Kasumi-1 (cell line): Measurements from ENCODE around the gene ESPN.
"Not testable (repeated sequence)": the region's sequence is repeated elsewhere in the genome, so short reads cannot be mapped to it uniquely, and the experiment has no call there.

Experiments used
- DNase-seq, 2 experiments: peaks; one replicate each; lab custom pipeline; 2025; lab: John Stamatoyannopoulos, UW

The ESPN gene

GRCh38 chr1:6447818-6448748 is 23.5 kb downstream of the ESPN start:
- no peak for DNase-seq

- DNase-seq, result peak in 1 of 2 experiments; percentile 7
These were observed 24.4 kb downstream of the ESPN start for GRCh38 chr1:6448749-6449631.

GRCh38 chr1:6450005-6450450 is 25.5 kb downstream of the ESPN start:
- DNase-seq, result no peak

- DNase-seq, result not testable (repeated sequence)
These were observed 25.9 kb downstream of the ESPN start for GRCh38 chr1:6450486-6450885.

- DNase-seq, result no peak
These were observed 26.4 kb downstream of the ESPN start for GRCh38 chr1:6450943-6451373.

- not testable (repeated sequence) for DNase-seq
These were observed 29.6 kb downstream of the ESPN start for GRCh38 chr1:6453895-6454855.

DNA sequence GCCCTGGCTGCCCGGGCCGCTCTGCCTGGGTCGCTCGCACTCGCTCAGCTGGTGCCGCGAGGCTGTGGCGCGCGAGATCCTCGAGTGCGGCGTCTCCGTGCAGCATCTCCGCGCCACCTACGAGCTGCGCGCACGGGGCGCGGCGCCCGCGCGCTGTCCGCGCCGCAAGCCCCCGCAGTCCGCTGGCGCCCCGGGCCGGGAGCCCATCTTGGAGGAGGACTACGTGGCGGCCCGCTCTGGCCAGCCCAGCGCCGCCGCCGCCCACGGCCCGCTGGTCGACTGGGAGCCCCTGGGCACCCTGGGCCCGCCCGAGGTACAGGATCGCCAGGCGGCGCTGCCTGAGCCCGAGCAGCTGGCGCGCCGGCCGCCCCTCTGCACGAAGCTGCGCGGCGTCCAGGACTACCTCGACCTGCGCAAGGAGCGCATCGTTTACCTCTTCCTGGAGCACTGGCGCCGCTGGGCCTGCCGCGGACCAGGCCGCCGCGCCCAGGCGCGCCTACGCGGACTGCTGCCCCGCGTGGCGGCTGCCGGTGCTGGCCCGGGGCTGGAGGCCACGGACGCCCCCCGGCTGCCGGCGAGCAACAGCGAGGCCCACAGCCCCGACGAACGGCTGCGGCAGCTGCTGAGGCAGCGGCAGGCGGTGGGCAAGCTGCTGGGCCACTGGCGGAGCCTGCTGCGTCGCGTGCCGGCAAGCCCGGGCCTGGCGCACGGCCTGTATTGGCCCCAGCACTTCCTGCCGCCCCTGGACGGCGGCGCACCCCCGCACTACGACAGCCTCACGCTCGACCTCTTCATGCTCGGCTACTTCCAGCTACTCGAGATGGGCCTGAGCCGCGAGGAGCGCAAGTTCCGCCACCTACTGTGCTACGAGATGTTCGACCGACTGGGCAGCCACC is 30.5 kb downstream of the ESPN start:
- no peak for DNase-seq

GRCh38 chr1:6455752-6456520 is 31.4 kb downstream of the ESPN start:
- DNase-seq, result not testable (repeated sequence)

GRCh38 chr1:6456800-6457466 is 32.4 kb downstream of the ESPN start:
- no peak for DNase-seq

DNA sequence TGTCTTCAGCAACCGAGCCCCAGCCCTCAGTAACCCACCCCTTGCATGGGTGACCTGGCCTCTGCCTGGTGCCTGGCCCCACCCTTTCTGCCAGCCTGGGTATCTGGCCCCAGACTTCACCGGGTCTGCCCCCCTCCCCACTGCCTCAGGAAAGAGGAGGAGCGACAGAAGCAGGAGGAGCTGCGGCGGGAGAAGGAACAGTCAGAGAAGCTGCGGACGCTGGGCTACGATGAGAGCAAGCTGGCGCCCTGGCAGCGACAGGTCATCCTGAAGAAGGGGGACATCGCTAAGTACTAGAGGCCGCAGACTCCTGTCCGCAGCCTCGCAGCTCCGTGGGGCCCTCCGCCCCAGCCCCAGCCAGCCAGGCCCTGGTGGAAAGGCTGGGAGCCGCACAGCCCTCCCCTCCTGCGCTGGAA is 35.3 kb downstream of the ESPN start:
- DNase-seq, result peak in 1 of 2 experiments; percentile 26

DNA sequence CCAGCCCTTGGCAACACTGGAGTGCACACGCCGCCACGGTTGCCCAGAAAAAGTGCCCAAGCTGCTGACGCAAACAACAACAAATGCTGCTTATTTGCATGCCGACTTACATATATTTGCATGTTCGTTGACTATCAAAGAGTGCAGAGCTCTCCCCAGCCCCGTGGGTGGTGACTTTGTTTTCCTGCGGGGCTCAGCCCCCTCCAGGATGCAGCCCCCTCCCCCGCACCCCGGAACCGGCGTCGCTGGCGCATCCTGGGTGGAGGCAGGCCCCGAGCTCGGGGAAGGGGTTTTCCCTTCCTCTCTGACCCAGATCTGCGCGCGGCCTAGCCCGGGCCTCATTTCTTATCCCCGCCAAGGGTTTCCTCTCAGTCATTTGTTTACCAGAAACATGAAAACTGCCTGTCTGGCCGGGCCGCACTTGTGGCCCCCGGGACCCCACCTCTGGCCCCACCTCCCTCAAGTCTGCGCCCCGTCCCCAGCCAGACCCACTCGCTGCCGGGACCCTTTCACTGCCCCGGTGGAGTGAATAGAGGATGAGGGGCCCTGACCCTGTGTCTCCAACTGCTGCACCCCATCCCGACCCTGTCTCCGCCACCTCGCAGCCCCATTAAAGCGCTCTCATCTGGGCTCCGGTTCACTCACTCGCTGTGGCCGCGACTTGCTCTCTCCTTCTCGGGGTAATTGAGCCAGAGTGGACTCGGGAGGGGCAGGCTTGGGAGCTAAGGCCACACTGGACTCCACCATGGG is 35.9 kb downstream of the ESPN start:
- DNase-seq, result no peak

- no peak for DNase-seq
These were observed 36.5 kb downstream of the ESPN start for GRCh38 chr1:6461051-6461530.

DNA sequence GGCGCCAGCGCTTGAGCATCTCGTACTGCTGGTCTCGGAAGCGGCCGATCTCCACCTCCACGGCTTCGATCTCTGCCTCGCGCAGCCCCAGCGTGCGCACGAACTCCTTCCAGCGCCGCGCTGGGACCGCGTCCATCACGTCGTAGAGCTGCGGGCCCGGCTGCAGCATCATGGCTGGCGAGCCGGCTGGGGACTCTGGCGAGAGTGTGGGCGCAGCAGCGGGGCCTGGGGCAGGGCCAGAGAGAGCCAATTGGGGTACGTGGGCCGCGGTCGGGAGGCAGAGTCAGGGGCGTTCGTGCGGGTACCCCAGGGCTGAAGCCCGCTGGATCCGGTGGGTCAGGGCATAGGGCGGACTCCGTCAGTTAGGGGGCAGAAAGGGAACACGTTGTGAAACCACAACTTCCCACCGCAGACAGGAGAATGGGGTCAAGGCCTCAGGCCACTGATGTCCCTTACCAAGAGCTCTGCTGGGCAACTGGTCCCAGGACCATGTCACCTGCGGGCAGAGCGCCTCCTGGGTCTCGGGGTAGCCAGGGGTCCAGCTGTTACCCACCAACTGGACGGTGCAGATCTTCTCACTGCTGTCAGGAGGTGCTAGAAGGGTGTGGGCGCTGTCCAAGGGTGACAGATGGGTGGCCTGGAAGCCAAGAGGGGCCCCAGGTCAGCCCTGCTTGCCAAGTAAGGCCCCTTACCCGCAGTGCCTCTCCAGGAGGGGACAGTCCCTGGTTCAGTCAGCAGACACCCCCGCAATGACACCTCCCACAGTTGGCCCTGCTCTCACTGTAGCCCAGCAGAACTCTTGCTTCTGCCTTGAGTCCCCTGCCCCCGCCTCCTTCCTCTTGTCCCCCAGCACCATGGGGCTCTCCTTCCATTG is 37.2 kb downstream of the ESPN start:
- DNase-seq, result no peak

DNA sequence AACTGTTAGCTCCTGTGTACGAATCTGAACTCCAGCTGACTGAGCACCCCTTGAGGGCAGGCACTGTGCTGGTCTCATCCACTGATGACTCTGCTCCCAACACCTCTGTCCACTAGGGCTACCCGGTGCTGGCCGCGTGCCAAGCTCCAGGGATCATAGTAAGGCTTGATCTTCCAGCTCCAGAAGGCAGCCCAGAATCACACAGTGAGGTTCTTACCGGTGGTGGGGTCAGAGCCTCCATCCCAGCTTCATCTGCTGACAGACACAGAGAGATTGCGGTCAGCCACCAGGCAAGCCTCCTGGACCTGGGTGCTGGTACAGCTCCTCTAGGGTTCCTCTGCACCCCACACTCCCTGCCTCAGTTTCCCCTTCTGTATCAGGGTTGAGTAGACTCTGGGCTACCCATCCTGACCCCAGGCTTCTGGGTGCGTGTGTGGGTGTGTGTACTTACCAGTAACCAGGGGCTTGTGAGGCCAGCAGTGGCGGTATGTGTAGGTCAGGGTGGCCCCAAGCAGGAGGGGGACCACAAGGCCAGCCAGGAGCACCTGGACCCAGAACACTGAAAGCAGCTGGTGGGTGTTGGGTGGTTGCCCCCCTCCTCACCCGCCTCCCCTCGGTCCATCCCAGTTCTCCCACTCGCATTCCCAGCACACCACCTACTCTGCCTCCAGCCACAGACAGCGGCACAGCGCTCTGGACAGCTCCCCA is 38.0 kb downstream of the ESPN start:
- no peak for DNase-seq

GRCh38 chr1:6463120-6463412 is 38.5 kb downstream of the ESPN start:
- DNase-seq, result no peak

DNA sequence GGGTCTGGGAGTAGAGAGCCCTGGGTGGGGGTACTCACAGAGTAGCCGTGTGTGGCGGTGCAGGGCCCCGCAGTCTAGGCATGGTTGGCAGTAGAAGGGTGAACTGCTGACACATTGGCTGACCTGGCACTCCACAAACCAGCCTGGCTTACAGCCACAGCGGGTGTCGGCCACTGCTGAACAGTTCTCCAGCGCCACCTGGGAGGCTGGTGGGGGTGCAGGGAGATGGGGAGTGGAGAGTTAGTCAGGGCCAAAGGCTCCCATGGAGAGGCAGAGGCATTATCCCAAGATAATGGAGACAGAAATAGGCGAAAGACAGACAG is 39.9 kb downstream of the ESPN start:
- no peak for DNase-seq

DNA sequence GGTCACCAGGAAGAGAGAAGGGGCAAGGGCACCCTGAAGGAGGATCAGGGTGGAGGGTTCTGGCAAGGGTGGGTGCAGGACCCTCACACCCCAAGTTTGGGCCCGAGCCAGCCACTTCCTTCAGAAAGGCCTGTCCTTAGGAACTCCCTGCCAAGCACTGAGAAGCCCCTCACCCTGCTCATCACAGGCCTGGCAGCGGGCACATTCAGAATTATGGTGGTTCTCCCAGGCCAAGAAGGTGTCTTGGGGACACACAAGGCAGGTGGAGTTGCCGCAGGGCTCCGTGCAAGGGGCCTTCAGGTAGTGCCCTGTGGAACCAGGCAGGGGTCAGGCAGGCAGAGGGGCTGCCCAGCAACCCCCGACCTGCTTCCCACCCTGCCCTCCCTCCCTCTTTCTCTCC is 40.3 kb downstream of the ESPN start:
- no peak for DNase-seq
